Heart left ventricle (tissue), 16 donors: ENCODE measurements around the gene MCU. TPM values are rescaled to one million over a fixed set of nuclear protein-coding genes. Genes with fewer than 3 reads are reported as not detected.
"Not testable (repeated sequence)": the region's sequence is repeated elsewhere in the genome, so short reads cannot be mapped to it uniquely, and the experiment has no call there.

Experiments used
- ATAC-seq, 4 donors: fragments of 200-7000 bp; cut with Tn5 transposase; one replicate each; pipeline ENCODE4 v1.9.1; 2020 to 2022; ENCODE audit warnings: moderate library complexity in 4 of 4, mild to moderate bottlenecking in 3 of 4, moderate number of reproducible peaks in 1 of 4
- DNase-seq, 5 donors: peaks; one replicate each; pipeline ENCODE4 v3.0.0-alpha.2; 2020
- H3K27ac ChIP-seq, 12 donors: fragments of 200-600 bp; sonication (generic) in 4 of 12; one replicate each; pipeline versions ENCODE4 v1.5.0 to v1.8.0; 2016 to 2022; ENCODE audit warnings: mild to moderate bottlenecking in 2 of 12
- H3K27me3 ChIP-seq, 9 donors: fragments of 200-600 bp; sonication (generic) in 2 of 9; one replicate each; pipeline versions ENCODE4 v1.5.1 to v1.8.0; 2016 to 2022; ENCODE audit warnings: mild to moderate bottlenecking in 3 of 9
- H3K36me3 ChIP-seq, 9 donors: fragments of 200-600 bp; sonication (generic) in 2 of 9; one replicate each; pipeline versions ENCODE4 v1.5.0 to v1.8.0; 2018 to 2022; ENCODE audit warnings: mild to moderate bottlenecking in 2 of 9
- H3K4me1 ChIP-seq, 12 donors: fragments of 200-600 bp; sonication (generic) in 4 of 12; one replicate each; pipeline versions ENCODE4 v1.5.0 to v1.8.0; 2016 to 2022; ENCODE audit warnings: mild to moderate bottlenecking in 3 of 12
- H3K4me3 ChIP-seq, 12 donors: fragments of 200-600 bp; sonication (generic) in 4 of 12; one replicate each; pipeline versions ENCODE4 v1.5.0 to v1.8.0; 2017 to 2022; ENCODE audit warnings: mild to moderate bottlenecking in 9 of 12, moderate library complexity in 4 of 12
- H3K9me3 ChIP-seq, 12 donors: fragments of 200-600 bp; sonication (generic) in 4 of 12; one replicate each; pipeline versions ENCODE4 v1.5.0 to v1.8.0; 2016 to 2022; ENCODE audit warnings: mild to moderate bottlenecking in 1 of 12
- POLR2A ChIP-seq, 2 donors: fragments of 450-650 bp; IDR thresholded peaks; one replicate each; pipeline ENCODE4 v1.6.1; 2017; ENCODE audit warnings: antibody characterized with exemption in 2 of 2, mild to moderate bottlenecking in 2 of 2, moderate library complexity in 2 of 2
- WGBS, 4 donors: extraction: QIAGEN DNeasy Blood & Tissue Kit in 2 of 4; methylation state at CpG; one replicate each; pipeline versions ENCODE4 v1.1.5 to v1.1.7; 2013 to 2018; 5-methylcytosine and 5-hydroxymethylcytosine counted together
- intact Hi-C, 10 donors: fragments of 100-400 bp; cut with DNase I; formaldehyde crosslinking; loops; one replicate each; pipeline versions ENCODE4 v1.11.1 to v1.14.2; 2022
- polyA plus RNA-seq, 2 donors: library from polyadenylated mRNA; stranded (reverse); fragments of 200-250 nt; gene quantifications; one replicate each; pipeline ENCODE4 v1.2.3, GENCODE V29; 2013
- total RNA-seq, 9 donors: library from RNA; depleted of rRNA in 2 of 9; stranded (reverse); fragments of >200 nt in 2 of 9; fragmentation: NEBNext Ultra II Directional in 3 of 9; extraction: Animal tissue kit (Norgen Biotek cat#: 25700) in 3 of 9; gene quantifications; one replicate each; pipeline versions ENCODE4 v1.1.0 to v1.2.4, GENCODE V29; 2016 to 2023
- TF ChIP-seq, protein P1 (sequence below), 12 donors: fragments of 200-600 bp; sonication (generic) in 4 of 12; IDR thresholded peaks; one replicate each; pipeline versions ENCODE4 v1.5.0 to v1.8.0; 2018 to 2022; ENCODE audit warnings: antibody characterized with exemption in 12 of 12, mild to moderate bottlenecking in 5 of 12
- donor health status: ischemic (EF 13 %, LVEDD 7.1; RV severe dilation, severe dysfunction).
- donor health status: healthy with polysubstance abuse.
- donor health status: DM: no; HTN: yes; CAD: no.
- donor health status: DM: no; HTN: no; CAD: no.
- donor health status: ischemic (EF 25% LVEDD 6.9; RV normal size, moderate dysfunction).
- donor health status: ischemic (EF 25% LVEDD 5.7; RV mildly dilated, moderate dysfunction).
- donor health status: healthy.
- donor health status: DM: yes; HTN: yes; CAD: no.
- donor health status: ischemic (EF 35%, LVEDD 5.7; RV mildly dilated, moderate dysfunction).
- donor health status: nonischemic (EF 11% LVEDD 7.7; RV severe dilation, severe dysfunction).
- donor health status: DM: yes; HTN: yes; CAD: no.
- donor health status: PGD.
- donor health status: ischemic (EF 29% LVEDD 5.4; RV normal size, mild dysfunction).
- donor health status: nonischemic (EF 23%, LVEDD 6.1; RV moderate dilation, normal function).

The MCU gene
- total and polyA plus RNA-seq, 11 donors, result 11.4 to 16.9 (median 13.6) TPM

DNA sequence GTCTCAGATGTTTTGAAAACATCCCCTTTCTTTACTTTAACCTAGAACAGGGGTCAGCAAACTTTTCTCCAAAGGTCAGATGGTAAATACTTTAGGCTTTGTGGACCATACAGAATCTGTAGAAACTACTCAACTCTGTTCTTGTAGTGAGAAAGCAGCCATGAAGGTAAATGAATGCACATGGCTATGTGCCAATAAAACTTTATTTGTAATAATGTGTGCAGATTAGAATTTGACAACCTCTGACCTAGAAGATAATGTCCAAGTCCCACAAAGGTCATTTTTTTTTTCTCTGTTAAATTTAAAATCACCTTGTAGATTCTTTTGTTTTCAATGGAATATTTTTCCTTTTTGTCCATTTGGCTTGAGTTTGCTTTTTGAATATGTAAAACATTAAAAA is 218.8 kb downstream of the MCU start:
- no peaks in the 10 kb centered on the region for H3K27me3 ChIP-seq
- no peak overlapping the region for H3K4me3 ChIP-seq
- no peaks in the 10 kb centered on the region for H3K9me3 ChIP-seq
- intact Hi-C loops, result no loop called here
- TF ChIP-seq POLR2A (IDR thresholded peaks at IDR 0.05), result no peak
- TF ChIP-seq, protein P1, sequence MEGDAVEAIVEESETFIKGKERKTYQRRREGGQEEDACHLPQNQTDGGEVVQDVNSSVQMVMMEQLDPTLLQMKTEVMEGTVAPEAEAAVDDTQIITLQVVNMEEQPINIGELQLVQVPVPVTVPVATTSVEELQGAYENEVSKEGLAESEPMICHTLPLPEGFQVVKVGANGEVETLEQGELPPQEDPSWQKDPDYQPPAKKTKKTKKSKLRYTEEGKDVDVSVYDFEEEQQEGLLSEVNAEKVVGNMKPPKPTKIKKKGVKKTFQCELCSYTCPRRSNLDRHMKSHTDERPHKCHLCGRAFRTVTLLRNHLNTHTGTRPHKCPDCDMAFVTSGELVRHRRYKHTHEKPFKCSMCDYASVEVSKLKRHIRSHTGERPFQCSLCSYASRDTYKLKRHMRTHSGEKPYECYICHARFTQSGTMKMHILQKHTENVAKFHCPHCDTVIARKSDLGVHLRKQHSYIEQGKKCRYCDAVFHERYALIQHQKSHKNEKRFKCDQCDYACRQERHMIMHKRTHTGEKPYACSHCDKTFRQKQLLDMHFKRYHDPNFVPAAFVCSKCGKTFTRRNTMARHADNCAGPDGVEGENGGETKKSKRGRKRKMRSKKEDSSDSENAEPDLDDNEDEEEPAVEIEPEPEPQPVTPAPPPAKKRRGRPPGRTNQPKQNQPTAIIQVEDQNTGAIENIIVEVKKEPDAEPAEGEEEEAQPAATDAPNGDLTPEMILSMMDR (IDR thresholded peaks at IDR 0.05), result no peak
- ATAC-seq (no peak), DNase-seq (no peak)
- no peaks in the 10 kb centered on the region for H3K36me3 ChIP-seq
- H3K27ac ChIP-seq, result no peak overlapping the region
- no peaks in the 10 kb centered on the region for H3K4me1 ChIP-seq

DNA sequence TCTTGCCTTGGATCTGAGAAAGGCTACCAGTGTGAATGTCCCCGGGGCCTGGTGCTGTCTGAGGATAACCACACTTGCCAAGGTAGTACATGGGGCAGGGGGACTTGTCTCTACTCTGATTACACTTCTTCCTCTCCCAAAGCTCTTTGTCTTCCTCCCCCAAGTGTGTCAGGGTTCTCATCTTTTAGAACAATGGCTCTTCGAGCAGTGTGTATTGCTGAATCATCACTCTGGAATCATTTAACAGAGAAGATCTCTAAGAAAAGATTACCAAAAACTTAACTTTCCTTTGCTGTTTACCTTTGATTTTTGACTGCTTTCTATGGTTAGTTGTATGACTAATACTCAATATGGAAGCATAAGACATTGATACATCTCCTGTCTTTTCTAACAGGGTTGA is 219.8 kb downstream of the MCU start:
- H3K4me1 ChIP-seq, result no peaks in the 10 kb centered on the region
- ATAC-seq (no peak), DNase-seq (no peak)
- H3K4me3 ChIP-seq, result no peak overlapping the region
- H3K27ac ChIP-seq, result no peak overlapping the region
- TF ChIP-seq, protein P1 (IDR thresholded peaks at IDR 0.05), result no peak
- TF ChIP-seq POLR2A (IDR thresholded peaks at IDR 0.05), result no peak
- no peaks in the 10 kb centered on the region for H3K36me3 ChIP-seq
- H3K9me3 ChIP-seq, result no peaks in the 10 kb centered on the region
- H3K27me3 ChIP-seq, result no peaks in the 10 kb centered on the region
- WGBS, 4 donors, result 93 to 98% (median 96%) methylated on average over 2 of the region's 2 CpGs
- intact Hi-C loops, result no loop called here

DNA sequence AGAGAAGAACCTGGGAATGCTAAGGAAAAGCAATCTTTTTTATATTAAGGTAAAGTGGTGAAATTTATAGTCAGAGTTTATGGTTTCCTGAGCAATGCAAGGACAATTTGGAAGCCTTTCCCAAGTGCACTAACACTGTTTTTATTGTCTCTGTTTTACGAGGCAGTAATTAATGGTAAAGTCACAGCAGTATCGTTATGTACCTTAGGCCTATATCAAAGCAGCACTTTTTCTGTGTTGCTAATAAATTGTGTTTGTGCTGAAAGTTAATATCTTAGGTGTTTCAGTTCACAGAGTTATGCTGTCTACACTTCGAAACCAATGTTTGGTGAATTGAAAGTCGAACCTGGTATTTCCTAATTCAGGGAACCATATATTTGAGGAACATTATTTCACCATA is 220.8 kb downstream of the MCU start:
- no peak overlapping the region for H3K27ac ChIP-seq
- DNase-seq, result no peak
- H3K36me3 ChIP-seq, result no peaks in the 10 kb centered on the region
- no peak for ATAC-seq
- intact Hi-C loops, result no loop called here
- no peak overlapping the region for H3K4me3 ChIP-seq
- peaks cover 0 to 3% (median 0%) of the 10 kb centered on the region in 12 donors for H3K4me1 ChIP-seq
- WGBS, 4 donors, result 92 to 96% (median 95%) methylated on average over 4 of the region's 4 CpGs
- H3K27me3 ChIP-seq, result no peaks in the 10 kb centered on the region
- TF ChIP-seq, protein P1 (IDR thresholded peaks at IDR 0.05), result no peak
- no peak for TF ChIP-seq POLR2A (IDR thresholded peaks at IDR 0.05)
- H3K9me3 ChIP-seq, result no peaks in the 10 kb centered on the region

DNA sequence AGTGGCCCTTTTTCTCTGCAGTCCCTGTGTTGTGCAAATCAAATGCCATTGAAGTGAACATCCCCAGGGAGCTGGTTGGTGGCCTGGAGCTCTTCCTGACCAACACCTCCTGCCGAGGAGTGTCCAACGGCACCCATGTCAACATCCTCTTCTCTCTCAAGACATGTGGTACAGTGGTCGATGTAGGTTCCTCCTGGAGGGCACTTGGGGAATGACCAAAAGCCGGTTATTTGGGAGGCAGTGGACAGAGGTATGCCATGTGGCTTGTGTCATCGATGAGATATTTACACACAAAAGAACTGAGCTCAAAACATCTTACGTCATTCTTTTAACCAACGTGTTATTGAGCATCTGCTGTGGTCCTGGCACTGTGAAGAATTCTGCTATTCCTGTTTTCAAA is 221.3 kb downstream of the MCU start:
- Histone ChIP-seq H3K27ac (no peak overlapping the region), H3K27me3 (no peaks in the 10 kb centered on the region), H3K4me1 (peaks cover 0 to 3% (median 0%) of the 10 kb centered on the region in 12 donors), H3K4me3 (no peak overlapping the region), H3K36me3 (no peaks in the 10 kb centered on the region), H3K9me3 (peaks cover 0 to 1% (median 0%) of the 10 kb centered on the region in 12 donors)
- no peak for DNase-seq
- 78 to 84% (median 82%) methylated on average over 7 of the region's 7 CpGs for WGBS, 4 donors
- intact Hi-C loops, result no loop called here
- TF ChIP-seq POLR2A (IDR thresholded peaks at IDR 0.05), result no peak
- TF ChIP-seq, protein P1 (IDR thresholded peaks at IDR 0.05), result no peak
- ATAC-seq, result no peak

DNA sequence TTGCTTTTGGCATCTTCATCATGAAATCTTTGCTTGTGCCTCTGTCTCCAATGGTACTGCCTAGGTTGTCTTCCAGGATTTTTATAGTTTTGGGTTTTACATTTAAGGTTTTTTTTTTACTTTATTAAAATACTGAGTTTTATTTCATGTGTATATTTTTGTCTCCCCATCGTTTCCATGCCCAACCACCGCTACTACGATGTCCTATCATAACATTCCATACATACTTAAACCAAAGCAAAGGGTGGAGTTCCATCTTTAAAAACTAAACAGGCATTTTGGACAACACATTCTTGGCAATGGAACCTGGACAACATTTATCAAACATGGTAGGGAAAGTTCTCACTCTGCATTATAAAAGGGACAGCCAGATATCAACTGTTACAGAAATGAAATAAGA is 225.3 kb downstream of the MCU start:
- DNase-seq, H3K36me3 ChIP-seq, intact Hi-C loops, H3K27ac ChIP-seq, ATAC-seq, H3K4me3 ChIP-seq, H3K4me1 ChIP-seq, H3K27me3 ChIP-seq: not testable (repeated sequence)
- H3K9me3 ChIP-seq, result peaks cover 0 to 31% (median 8%) of the 10 kb centered on the region in 12 donors
- 26 to 37% (median 35%) methylated on average over 3 of the region's 3 CpGs for WGBS, 4 donors

DNA sequence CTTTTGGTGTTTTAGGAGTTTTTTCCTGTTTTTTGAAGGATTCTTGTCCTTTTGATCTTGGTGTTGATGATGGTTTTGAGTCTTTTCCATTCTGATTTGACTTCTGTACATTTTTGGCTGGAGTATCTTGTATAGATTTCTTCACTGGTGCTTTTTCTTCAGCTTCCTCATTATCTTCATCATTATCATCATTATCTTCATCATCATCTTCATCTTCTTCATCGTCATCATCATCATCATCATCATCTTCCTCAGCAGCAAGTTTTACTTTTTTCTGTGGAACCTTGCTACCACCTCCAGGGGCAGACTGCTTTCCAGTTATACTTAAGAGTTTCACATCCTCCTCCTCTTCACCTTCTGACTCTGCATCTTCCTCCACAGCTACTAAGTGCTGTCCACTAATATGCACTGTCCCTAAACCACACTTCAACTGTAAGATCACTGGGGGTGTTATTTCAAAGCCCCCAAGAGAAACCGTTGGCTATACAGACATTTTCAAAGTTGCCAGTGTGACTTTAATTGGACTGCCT is 225.9 kb downstream of the MCU start:
- H3K4me1 ChIP-seq, H3K27ac ChIP-seq, H3K36me3 ChIP-seq, ATAC-seq, DNase-seq, H3K27me3 ChIP-seq, intact Hi-C loops, H3K4me3 ChIP-seq: not testable (repeated sequence)
- WGBS, 4 donors, result 85 to 89% (median 87%) methylated on average over 2 of the region's 2 CpGs
- H3K9me3 ChIP-seq, result peaks cover 0 to 31% (median 8%) of the 10 kb centered on the region in 12 donors
